Measurements from ENCODE around the gene PER1. TPM values are rescaled to one million over a fixed set of nuclear protein-coding genes. Genes with fewer than 3 reads are reported as not detected.

The PER1 gene
- total and polyA plus RNA-seq, 9 of the 15 experiments (the other 6 are each of a cell fraction or from before 2014, with no cell fraction given): 0.13 to 26.0 (median 3.4) TPM

DNA sequence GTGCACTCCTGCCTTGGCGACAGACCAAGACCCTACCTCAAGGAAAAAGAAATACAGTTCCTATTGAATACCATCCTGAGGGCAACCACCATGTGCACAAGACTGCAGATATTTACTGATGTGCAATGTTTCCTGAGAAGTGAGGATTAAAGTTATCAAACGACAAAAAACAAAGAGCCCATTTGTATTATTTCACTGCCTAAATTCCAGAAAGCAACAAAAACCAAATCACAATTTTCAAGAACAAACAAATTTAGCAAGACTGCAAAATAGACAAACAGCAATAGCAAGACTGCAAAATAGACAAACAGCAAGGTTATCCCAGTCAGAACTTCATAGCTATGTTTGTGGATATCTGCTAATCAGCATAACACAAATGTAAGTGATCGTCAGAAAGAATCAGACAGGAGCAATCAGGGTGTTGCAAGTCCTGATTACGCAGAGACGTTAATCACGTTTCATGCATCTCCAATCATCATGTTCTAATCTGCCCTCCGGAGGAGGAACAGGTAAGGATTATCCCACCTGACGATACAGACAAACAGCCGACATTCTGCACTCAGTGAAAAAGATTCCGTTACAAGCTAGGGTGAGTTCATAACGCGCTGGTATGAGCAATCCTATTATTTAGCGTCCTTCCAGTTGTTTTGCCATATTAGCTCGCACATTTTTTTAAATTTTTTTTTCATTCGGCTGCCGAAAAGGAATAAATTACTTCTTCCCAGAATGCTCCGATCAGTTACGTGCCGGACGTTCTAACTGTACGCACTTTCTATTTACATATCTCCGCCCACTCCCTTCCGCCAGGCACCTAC is 21.1 kb upstream of the PER1 start (continued):
- TF ChIP-seq, protein P1, sequence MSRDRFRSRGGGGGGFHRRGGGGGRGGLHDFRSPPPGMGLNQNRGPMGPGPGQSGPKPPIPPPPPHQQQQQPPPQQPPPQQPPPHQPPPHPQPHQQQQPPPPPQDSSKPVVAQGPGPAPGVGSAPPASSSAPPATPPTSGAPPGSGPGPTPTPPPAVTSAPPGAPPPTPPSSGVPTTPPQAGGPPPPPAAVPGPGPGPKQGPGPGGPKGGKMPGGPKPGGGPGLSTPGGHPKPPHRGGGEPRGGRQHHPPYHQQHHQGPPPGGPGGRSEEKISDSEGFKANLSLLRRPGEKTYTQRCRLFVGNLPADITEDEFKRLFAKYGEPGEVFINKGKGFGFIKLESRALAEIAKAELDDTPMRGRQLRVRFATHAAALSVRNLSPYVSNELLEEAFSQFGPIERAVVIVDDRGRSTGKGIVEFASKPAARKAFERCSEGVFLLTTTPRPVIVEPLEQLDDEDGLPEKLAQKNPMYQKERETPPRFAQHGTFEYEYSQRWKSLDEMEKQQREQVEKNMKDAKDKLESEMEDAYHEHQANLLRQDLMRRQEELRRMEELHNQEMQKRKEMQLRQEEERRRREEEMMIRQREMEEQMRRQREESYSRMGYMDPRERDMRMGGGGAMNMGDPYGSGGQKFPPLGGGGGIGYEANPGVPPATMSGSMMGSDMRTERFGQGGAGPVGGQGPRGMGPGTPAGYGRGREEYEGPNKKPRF (IDR thresholded peaks at IDR 0.05; ENCODE audit: low read depth, low read length): no peak; the same call in 1 of the 2 replicates
- TF ChIP-seq MED1 (CRISPR knock-in tag; IDR thresholded peaks at IDR 0.05; ENCODE audit: borderline replicate concordance): peak; percentile 98
- TF ChIP-seq ZNF324 (CRISPR knock-in tag; IDR thresholded peaks at IDR 0.05): peak; percentile 67; the same call in 1 of the 2 replicates
- TF ChIP-seq, protein P2, sequence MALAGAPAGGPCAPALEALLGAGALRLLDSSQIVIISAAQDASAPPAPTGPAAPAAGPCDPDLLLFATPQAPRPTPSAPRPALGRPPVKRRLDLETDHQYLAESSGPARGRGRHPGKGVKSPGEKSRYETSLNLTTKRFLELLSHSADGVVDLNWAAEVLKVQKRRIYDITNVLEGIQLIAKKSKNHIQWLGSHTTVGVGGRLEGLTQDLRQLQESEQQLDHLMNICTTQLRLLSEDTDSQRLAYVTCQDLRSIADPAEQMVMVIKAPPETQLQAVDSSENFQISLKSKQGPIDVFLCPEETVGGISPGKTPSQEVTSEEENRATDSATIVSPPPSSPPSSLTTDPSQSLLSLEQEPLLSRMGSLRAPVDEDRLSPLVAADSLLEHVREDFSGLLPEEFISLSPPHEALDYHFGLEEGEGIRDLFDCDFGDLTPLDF (CRISPR knock-in tag; IDR thresholded peaks at IDR 0.05): 0 out of 2 replicates have a peak, but pooled peaks have one; percentile 29
- peak; percentile 92 for TF ChIP-seq NR2F6 (CRISPR knock-in tag; IDR thresholded peaks at IDR 0.05)
- TF ChIP-seq NELFE (IDR thresholded peaks at IDR 0.05; ENCODE audit: insufficient read depth, insufficient read length): peak; percentile 52
- peak; percentile 78 for TF ChIP-seq MAFF (IDR thresholded peaks at IDR 0.05; ENCODE audit: low read length)
- peak; percentile 91 for TF ChIP-seq FOXP1 (CRISPR knock-in tag; IDR thresholded peaks at IDR 0.05)
- no peak for TF ChIP-seq MCM5 (IDR thresholded peaks at IDR 0.05; ENCODE audit: low read depth)
- TF ChIP-seq NFXL1 (CRISPR knock-in tag; IDR thresholded peaks at IDR 0.05): peak; percentile 95
- peak; percentile 92 for TF ChIP-seq HOXB6 (CRISPR knock-in tag; IDR thresholded peaks at IDR 0.05; ENCODE audit: borderline replicate concordance)
- peak; percentile 99 for TF ChIP-seq EWSR1 (IDR thresholded peaks at IDR 0.05; ENCODE audit: borderline replicate concordance, low read depth, partially characterized antibody)
- no peak for TF ChIP-seq NRF1 (conservative IDR thresholded peaks at IDR 0.05 in 1 of 2, IDR thresholded peaks at IDR 0.05 in 1 of 2)
- TF ChIP-seq, protein P3, sequence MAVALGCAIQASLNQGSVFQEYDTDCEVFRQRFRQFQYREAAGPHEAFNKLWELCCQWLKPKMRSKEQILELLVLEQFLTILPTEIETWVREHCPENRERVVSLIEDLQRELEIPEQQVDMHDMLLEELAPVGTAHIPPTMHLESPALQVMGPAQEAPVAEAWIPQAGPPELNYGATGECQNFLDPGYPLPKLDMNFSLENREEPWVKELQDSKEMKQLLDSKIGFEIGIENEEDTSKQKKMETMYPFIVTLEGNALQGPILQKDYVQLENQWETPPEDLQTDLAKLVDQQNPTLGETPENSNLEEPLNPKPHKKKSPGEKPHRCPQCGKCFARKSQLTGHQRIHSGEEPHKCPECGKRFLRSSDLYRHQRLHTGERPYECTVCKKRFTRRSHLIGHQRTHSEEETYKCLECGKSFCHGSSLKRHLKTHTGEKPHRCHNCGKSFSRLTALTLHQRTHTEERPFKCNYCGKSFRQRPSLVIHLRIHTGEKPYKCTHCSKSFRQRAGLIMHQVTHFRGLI (CRISPR knock-in tag; IDR thresholded peaks at IDR 0.05): no peak
- peak; percentile 59; the same call in 1 of the 2 replicates for TF ChIP-seq NFE2 (IDR thresholded peaks at IDR 0.05; ENCODE audit: low read depth)
- no peak for TF ChIP-seq HNRNPH1 (optimal IDR thresholded peaks at IDR 0.05; ENCODE audit: low read depth, low read length)
- TF ChIP-seq, protein P4, sequence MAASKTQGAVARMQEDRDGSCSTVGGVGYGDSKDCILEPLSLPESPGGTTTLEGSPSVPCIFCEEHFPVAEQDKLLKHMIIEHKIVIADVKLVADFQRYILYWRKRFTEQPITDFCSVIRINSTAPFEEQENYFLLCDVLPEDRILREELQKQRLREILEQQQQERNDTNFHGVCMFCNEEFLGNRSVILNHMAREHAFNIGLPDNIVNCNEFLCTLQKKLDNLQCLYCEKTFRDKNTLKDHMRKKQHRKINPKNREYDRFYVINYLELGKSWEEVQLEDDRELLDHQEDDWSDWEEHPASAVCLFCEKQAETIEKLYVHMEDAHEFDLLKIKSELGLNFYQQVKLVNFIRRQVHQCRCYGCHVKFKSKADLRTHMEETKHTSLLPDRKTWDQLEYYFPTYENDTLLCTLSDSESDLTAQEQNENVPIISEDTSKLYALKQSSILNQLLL (CRISPR knock-in tag; IDR thresholded peaks at IDR 0.05; ENCODE audit: borderline replicate concordance): no peak
- TF ChIP-seq, protein P5, sequence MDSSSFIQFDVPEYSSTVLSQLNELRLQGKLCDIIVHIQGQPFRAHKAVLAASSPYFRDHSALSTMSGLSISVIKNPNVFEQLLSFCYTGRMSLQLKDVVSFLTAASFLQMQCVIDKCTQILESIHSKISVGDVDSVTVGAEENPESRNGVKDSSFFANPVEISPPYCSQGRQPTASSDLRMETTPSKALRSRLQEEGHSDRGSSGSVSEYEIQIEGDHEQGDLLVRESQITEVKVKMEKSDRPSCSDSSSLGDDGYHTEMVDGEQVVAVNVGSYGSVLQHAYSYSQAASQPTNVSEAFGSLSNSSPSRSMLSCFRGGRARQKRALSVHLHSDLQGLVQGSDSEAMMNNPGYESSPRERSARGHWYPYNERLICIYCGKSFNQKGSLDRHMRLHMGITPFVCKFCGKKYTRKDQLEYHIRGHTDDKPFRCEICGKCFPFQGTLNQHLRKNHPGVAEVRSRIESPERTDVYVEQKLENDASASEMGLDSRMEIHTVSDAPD (CRISPR knock-in tag; IDR thresholded peaks at IDR 0.05): no peak
- peak; percentile 75; the same call in 1 of the 2 replicates for TF ChIP-seq MYNN (IDR thresholded peaks at IDR 0.05)
- no peak for TF ChIP-seq MYNN (CRISPR knock-in tag; IDR thresholded peaks at IDR 0.05)
- peak; percentile 100 for TF ChIP-seq CBX1 (IDR thresholded peaks at IDR 0.05; ENCODE audit: low read depth)

All from K562 (cell line).